GM23248 (cell line): Measurements from ENCODE around the gene RFC4. TPM values are rescaled to one million over a fixed set of nuclear protein-coding genes. Genes with fewer than 3 reads are reported as not detected.
"Not testable (repeated sequence)": the region's sequence is repeated elsewhere in the genome, so short reads cannot be mapped to it uniquely, and the experiment has no call there.

Experiments
- DNase-seq: peaks from one replicate; pipeline ENCODE4 v3.0.0-alpha.2; 2015
- H2AFZ ChIP-seq: fragments of 200-600 bp; sonication (generic); 2 replicates; pipeline ENCODE4 v1.6.1; 2016; ENCODE audit warnings: antibody characterized with exemption
- H3F3A ChIP-seq: fragments of 200-600 bp; sonication (generic); 2 replicates; pipeline ENCODE4 v1.6.1; 2016; ENCODE audit warnings: mild to moderate bottlenecking, antibody characterized with exemption, mixed run types; ENCODE audit not compliant: insufficient read depth
- H3K27ac ChIP-seq: fragments of 200-600 bp; sonication (generic); 2 replicates; pipeline ENCODE4 v1.5.1; 2016; ENCODE audit warnings: mild to moderate bottlenecking
- H3K27me3 ChIP-seq: fragments of 200-600 bp; sonication (generic); replicated peaks from 2 replicates; pipeline ENCODE4 v1.6.1; 2016; ENCODE audit warnings: mild to moderate bottlenecking; ENCODE audit not compliant: insufficient read depth
- H3K36me3 ChIP-seq: fragments of 200-600 bp; sonication (generic); 2 replicates; pipeline ENCODE4 v1.6.1; 2016; ENCODE audit warnings: low read depth, mild to moderate bottlenecking
- H3K4me1 ChIP-seq: fragments of 200-600 bp; sonication (generic); 2 replicates; pipeline ENCODE4 v1.6.1; 2016; ENCODE audit warnings: mild to moderate bottlenecking; ENCODE audit not compliant: insufficient read depth
- H3K4me2 ChIP-seq: fragments of 200-600 bp; sonication (generic); one replicate; pipeline ENCODE4 v1.6.1; 2016; ENCODE audit warnings: mild to moderate bottlenecking; ENCODE audit not compliant: unreplicated experiment
- H3K4me3 ChIP-seq: fragments of 200-600 bp; sonication (generic); 2 replicates; pipeline ENCODE4 v1.5.1; 2016; ENCODE audit warnings: mild to moderate bottlenecking
- H3K79me2 ChIP-seq: fragments of 200-600 bp; sonication (generic); 2 replicates; pipeline ENCODE4 v1.6.1; 2016; ENCODE audit warnings: mild to moderate bottlenecking; ENCODE audit not compliant: insufficient read depth
- H3K9ac ChIP-seq: fragments of 200-600 bp; sonication (generic); 2 replicates; pipeline ENCODE4 v1.6.1; 2016; ENCODE audit warnings: mild to moderate bottlenecking
- H3K9me2 ChIP-seq: fragments of 200-600 bp; sonication (generic); 2 replicates; pipeline ENCODE4 v1.6.1; 2016; ENCODE audit warnings: mixed run types, mild to moderate bottlenecking, moderate library complexity; ENCODE audit not compliant: insufficient read depth
- H3K9me3 ChIP-seq: fragments of 200-600 bp; sonication (generic); one replicate; pipeline ENCODE4 v1.6.1; 2017; ENCODE audit warnings: low read depth
- H4K20me1 ChIP-seq: fragments of 200-600 bp; sonication (generic); 2 replicates; pipeline ENCODE4 v1.6.0; 2016; ENCODE audit not compliant: insufficient read depth
- EZH2 ChIP-seq: fragments of 200-600 bp; sonication (generic); IDR thresholded peaks from 2 replicates; pipeline ENCODE4 v1.6.1; 2018; ENCODE audit warnings: antibody characterized with exemption, mild to moderate bottlenecking; ENCODE audit not compliant: insufficient read depth, poor library complexity, severe bottlenecking
- EZH2phosphoT487 ChIP-seq: fragments of 200-600 bp; sonication (generic); IDR thresholded peaks from 2 replicates; pipeline ENCODE4 v1.6.1; 2018; ENCODE audit warnings: antibody characterized with exemption, moderate library complexity, mild to moderate bottlenecking, low read depth; ENCODE audit not compliant: insufficient read depth
- WGBS, 2 experiments: methylation state at CpG; one replicate each; pipeline ENCODE4 v1.1.6; 2015 to 2017; ENCODE audit warnings: low lambda C conversion rate in 2 of 2, low coverage in 1 of 2; ENCODE audit errors: missing lambda C conversion rate in 2 of 2; 5-methylcytosine and 5-hydroxymethylcytosine counted together
- in situ Hi-C: fragments of 300-500 bp; cut with MboI; formaldehyde crosslinking; loops from 2 replicates; pipeline ENCODE4 v1.15.0; 2020
- polyA plus RNA-seq: library from polyadenylated mRNA; unstranded; fragments of >200 nt; fragmentation: Nextera tagmentation; extraction: Ambion mirVana; gene quantifications from 2 replicates; pipeline ENCODE4 v1.2.1, GENCODE V29; 2016
- total RNA-seq: library from RNA; depleted of rRNA; stranded (reverse); fragments of >200 nt; shearing (Covaris generic); gene quantifications from 2 replicates; pipeline ENCODE4 v1.2.3, GENCODE V29; 2014

The RFC4 gene
- total and polyA plus RNA-seq, 2 experiments from 2014 or later = 16.2 to 22.8 TPM

DNA sequence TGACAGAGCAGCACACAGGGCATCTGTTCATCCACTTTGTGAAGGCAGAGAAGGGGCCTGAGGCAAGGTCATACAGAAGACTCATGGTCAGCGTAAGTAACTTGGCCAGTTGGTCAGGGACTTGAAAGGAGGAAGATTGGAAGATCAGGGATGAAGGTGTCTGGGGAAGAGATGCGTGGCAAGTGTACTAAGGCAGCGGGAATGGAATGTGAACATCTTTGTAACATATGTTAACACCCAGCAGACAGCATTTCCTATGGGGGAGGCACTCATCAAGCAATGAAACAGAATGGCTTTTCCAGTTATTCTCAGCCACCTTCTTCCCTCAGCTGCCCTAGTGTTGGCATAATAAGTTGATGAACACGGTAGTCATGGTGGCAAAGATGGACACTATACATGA, 7.8 kb upstream of the RFC4 start:
- TF ChIP-seq EZH2phosphoT487 (no peak), EZH2 (no peak)
- H3K4me1 ChIP-seq = peaks cover 6% of the 10 kb centered on the region
- H3F3A ChIP-seq = no peaks in the 10 kb centered on the region
- no peaks in the 10 kb centered on the region for H4K20me1 ChIP-seq
- H3K4me3 ChIP-seq = no peak overlapping the region
- no peak for DNase-seq
- H3K79me2 ChIP-seq = no peaks in the 10 kb centered on the region
- H3K4me2 ChIP-seq = no peak overlapping the region
- in situ Hi-C loops = loop anchor here (10.0 to 25.0 kb wide), 2 partner anchors 199 to 827 kb away; partner anchors contain the start of gene AHSG
- no peaks in the 10 kb centered on the region for H3K27me3 ChIP-seq
- no peaks in the 10 kb centered on the region for H3K9me2 ChIP-seq
- H3K36me3 ChIP-seq = no peaks in the 10 kb centered on the region
- H3K27ac ChIP-seq = no peak overlapping the region
- no peaks in the 10 kb centered on the region for H3K9me3 ChIP-seq
- 50 to 55% methylated on average over 4 of the region's 4 CpGs for WGBS, 2 experiments
- no peak overlapping the region for H2AFZ ChIP-seq
- no peak overlapping the region for H3K9ac ChIP-seq

DNA sequence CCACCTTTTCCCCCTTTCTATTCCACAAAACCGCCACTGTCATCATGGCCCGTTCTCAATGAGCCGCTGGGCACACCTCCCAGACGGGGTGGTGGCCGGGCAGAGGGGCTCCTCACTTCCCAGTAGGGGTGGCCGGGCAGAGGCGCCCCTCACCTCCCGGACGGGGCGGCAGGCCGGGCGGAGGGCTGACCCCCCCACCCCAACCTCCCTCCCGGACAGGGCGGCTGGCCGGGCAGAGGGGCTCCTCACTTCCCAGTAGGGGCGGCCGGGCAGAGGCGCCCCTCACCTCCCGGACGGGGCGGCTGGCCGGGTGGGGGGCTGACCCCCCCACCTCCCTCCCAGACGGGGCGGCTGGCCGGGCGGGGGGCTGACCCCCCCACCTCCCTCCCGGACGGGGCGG, 5.0 kb upstream of the RFC4 start:
- H3K9ac ChIP-seq, H3K9me3 ChIP-seq, H2AFZ ChIP-seq, H3K27ac ChIP-seq, H3K4me2 ChIP-seq, H3K27me3 ChIP-seq, H3K4me3 ChIP-seq, H3K9me2 ChIP-seq, H4K20me1 ChIP-seq, H3K4me1 ChIP-seq, H3K79me2 ChIP-seq, H3F3A ChIP-seq, DNase-seq, H3K36me3 ChIP-seq: not testable (repeated sequence)
- 74 to 88% methylated on average over 8 to 21 of the region's 29 CpGs for WGBS, 2 experiments
- in situ Hi-C loops = loop anchor here (10.0 to 25.0 kb wide), 2 partner anchors 197 to 824 kb away; partner anchors contain the start of gene AHSG

- Histone ChIP-seq H3F3A (no peaks in the 10 kb centered on the region), H3K4me3 (no peak overlapping the region), H3K79me2 (peaks cover 8% of the 10 kb centered on the region), H3K9ac (no peak overlapping the region), H3K36me3 (no peaks in the 10 kb centered on the region), H3K4me2 (no peak overlapping the region), H3K9me2 (no peaks in the 10 kb centered on the region), H3K4me1 (peaks cover 7% of the 10 kb centered on the region), H3K27me3 (no peaks in the 10 kb centered on the region), H3K27ac (no peak overlapping the region), H4K20me1 (no peaks in the 10 kb centered on the region), H2AFZ (no peak overlapping the region), H3K9me3 (no peaks in the 10 kb centered on the region)
- 69 to 74% methylated on average over 4 to 5 of the region's 5 CpGs for WGBS, 2 experiments
- in situ Hi-C loops = loop anchor here (10.0 to 25.0 kb wide), 2 partner anchors 196 to 823 kb away; partner anchors contain the start of gene AHSG
- no peak for DNase-seq
- no peak for TF ChIP-seq EZH2phosphoT487
- TF ChIP-seq EZH2 = no peak
Measured at GRCh38 chr3:186810336-186810996, 4.2 kb upstream of the RFC4 start.

DNA sequence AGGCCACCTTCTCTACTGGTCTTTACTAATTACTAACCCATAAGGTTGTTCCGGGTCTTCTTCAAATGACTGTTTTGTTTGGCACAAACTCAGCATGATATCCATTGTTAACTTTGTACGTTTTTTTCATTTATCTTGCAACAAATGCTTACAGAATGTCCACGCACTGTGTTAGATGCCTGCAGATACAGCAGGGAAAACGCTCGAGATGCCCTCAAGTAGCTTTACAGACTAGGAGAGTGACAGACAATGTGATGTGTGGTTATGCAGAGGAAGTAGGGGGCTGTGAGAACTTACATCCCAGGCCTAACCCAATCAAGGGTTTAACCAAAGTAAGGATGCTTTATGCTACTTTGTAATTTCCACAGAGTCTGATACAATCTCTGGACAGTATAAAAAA, 949 bp upstream of the RFC4 start:
- no peak overlapping the region for H3K27ac ChIP-seq
- TF ChIP-seq EZH2 = no peak
- TF ChIP-seq EZH2phosphoT487 = no peak
- peak overlapping the region; percentile 99 for H2AFZ ChIP-seq
- WGBS, 2 experiments = 74% methylated on average over 5 of the region's 5 CpGs
- no peaks in the 10 kb centered on the region for H3K27me3 ChIP-seq
- no peaks in the 10 kb centered on the region for H3F3A ChIP-seq
- peak overlapping the region; percentile 96; the same call in 1 of the 2 replicates for H3K4me3 ChIP-seq
- in situ Hi-C loops = loop anchor here (25.0 kb wide), 1 partner anchor 820 kb away; no protein-coding TSS in a partner anchor
- no peaks in the 10 kb centered on the region for H3K9me2 ChIP-seq
- DNase-seq = no peak
- no peaks in the 10 kb centered on the region for H3K9me3 ChIP-seq
- peak overlapping the region; percentile 95 for H3K4me2 ChIP-seq
- H4K20me1 ChIP-seq = no peaks in the 10 kb centered on the region
- H3K79me2 ChIP-seq = peaks cover 19% of the 10 kb centered on the region
- no peaks in the 10 kb centered on the region for H3K36me3 ChIP-seq
- H3K9ac ChIP-seq = peak overlapping the region; percentile 87
- H3K4me1 ChIP-seq = peaks cover 10% of the 10 kb centered on the region

GRCh38 chr3:186803447-186803846, 2.8 kb downstream of the RFC4 start:
- not testable (repeated sequence) for H3K9ac ChIP-seq, H3K4me3 ChIP-seq, DNase-seq, H3K27me3 ChIP-seq, H3K4me1 ChIP-seq, H3K4me2 ChIP-seq, H4K20me1 ChIP-seq, H3K9me3 ChIP-seq, H3F3A ChIP-seq, H2AFZ ChIP-seq, H3K9me2 ChIP-seq, H3K27ac ChIP-seq
- Histone ChIP-seq H3K36me3 (peaks cover 14% of the 10 kb centered on the region), H3K79me2 (peaks cover 19% of the 10 kb centered on the region)
- 71 to 75% methylated on average over 4 of the region's 4 CpGs for WGBS, 2 experiments
- in situ Hi-C loops = loop anchor here (25.0 kb wide), 1 partner anchor 816 kb away; no protein-coding TSS in a partner anchor
